Measurements from ENCODE around the gene S100P.

DNA sequence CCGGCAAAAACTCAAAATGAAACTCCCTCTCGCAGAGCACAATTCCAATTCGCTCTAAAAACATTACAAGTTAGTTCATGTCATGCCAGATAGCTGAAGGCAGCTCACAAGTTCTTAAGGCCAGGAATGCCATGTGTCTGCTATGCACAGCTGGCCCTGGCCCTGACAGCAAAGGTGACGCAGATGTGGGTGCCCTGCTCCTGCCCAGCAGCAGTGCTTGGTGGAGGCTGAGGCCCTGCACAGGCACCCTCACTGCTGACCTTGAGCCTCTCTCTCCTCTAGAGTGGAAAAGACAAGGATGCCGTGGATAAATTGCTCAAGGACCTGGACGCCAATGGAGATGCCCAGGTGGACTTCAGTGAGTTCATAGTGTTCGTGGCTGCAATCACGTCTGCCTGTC is 2.9 kb downstream of the S100P start:
- TF ChIP-seq, protein P1, sequence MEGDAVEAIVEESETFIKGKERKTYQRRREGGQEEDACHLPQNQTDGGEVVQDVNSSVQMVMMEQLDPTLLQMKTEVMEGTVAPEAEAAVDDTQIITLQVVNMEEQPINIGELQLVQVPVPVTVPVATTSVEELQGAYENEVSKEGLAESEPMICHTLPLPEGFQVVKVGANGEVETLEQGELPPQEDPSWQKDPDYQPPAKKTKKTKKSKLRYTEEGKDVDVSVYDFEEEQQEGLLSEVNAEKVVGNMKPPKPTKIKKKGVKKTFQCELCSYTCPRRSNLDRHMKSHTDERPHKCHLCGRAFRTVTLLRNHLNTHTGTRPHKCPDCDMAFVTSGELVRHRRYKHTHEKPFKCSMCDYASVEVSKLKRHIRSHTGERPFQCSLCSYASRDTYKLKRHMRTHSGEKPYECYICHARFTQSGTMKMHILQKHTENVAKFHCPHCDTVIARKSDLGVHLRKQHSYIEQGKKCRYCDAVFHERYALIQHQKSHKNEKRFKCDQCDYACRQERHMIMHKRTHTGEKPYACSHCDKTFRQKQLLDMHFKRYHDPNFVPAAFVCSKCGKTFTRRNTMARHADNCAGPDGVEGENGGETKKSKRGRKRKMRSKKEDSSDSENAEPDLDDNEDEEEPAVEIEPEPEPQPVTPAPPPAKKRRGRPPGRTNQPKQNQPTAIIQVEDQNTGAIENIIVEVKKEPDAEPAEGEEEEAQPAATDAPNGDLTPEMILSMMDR (IDR thresholded peaks at IDR 0.05 in 8 of 11, conservative IDR thresholded peaks at IDR 0.05 in 3 of 11), result no peak
- TF ChIP-seq POLR2AphosphoS5 (IDR thresholded peaks at IDR 0.05) (no peak), POLR2A (IDR thresholded peaks at IDR 0.05) (no peak)

Data from spleen (tissue), 7 donors.